NCI-H748 (cell line): ENCODE measurements around the gene TRIB2.

Experiments used
- DNase-seq: peaks from one replicate; lab custom pipeline; 2025; ENCODE audit not compliant: unreplicated experiment; lab: John Stamatoyannopoulos, UW

Gene TRIB2

GRCh38 chr2:12719400-12720277 lies 2.9 kb downstream of the TRIB2 start:
- peak; percentile 15 for DNase-seq

GRCh38 chr2:12720278-12720620 lies 3.5 kb downstream of the TRIB2 start:
- DNase-seq: no peak

- no peak for DNase-seq
Measured at GRCh38 chr2:12720754-12721378, 4.1 kb downstream of the TRIB2 start.

- DNase-seq: no peak
Measured at GRCh38 chr2:12721566-12722446, 5.1 kb downstream of the TRIB2 start.

GRCh38 chr2:12722447-12723316 lies 5.9 kb downstream of the TRIB2 start:
- DNase-seq: no peak

GRCh38 chr2:12723736-12724463 lies 7.2 kb downstream of the TRIB2 start:
- DNase-seq: no peak

- DNase-seq: no peak
Measured at GRCh38 chr2:12725233-12726187, 8.8 kb downstream of the TRIB2 start.

- DNase-seq: no peak
Measured at GRCh38 chr2:12726271-12726670, 9.5 kb downstream of the TRIB2 start.

- no peak for DNase-seq
Measured at GRCh38 chr2:12727065-12727464, 10.3 kb downstream of the TRIB2 start.

- no peak for DNase-seq
Measured at GRCh38 chr2:12727641-12728040, 10.9 kb downstream of the TRIB2 start.

GRCh38 chr2:12728221-12728777 lies 11.6 kb downstream of the TRIB2 start:
- no peak for DNase-seq

GRCh38 chr2:12730265-12730664 lies 13.5 kb downstream of the TRIB2 start:
- no peak for DNase-seq

- DNase-seq: no peak
Measured at GRCh38 chr2:12731701-12732280, 15.1 kb downstream of the TRIB2 start.

- no peak for DNase-seq
Measured at GRCh38 chr2:12732651-12733050, 15.9 kb downstream of the TRIB2 start.

- DNase-seq: no peak
Measured at GRCh38 chr2:12733846-12734245, 17.1 kb downstream of the TRIB2 start.

- DNase-seq: no peak
Measured at GRCh38 chr2:12734914-12735654, 18.3 kb downstream of the TRIB2 start.

- no peak for DNase-seq
Measured at GRCh38 chr2:12737297-12737696, 20.6 kb downstream of the TRIB2 start.
